Karpas-422 (cell line): ENCODE results near the gene TMEM135. TPM values are rescaled to one million over a fixed set of nuclear protein-coding genes. Genes with fewer than 3 reads are reported as not detected.
"Not testable (repeated sequence)": the region's sequence is repeated elsewhere in the genome, so short reads cannot be mapped to it uniquely, and the experiment has no call there.

ENCODE experiments used
- DNase-seq: peaks from one replicate; pipeline ENCODE4 v3.0.0-alpha.2; 2015
- H2AFZ ChIP-seq: fragments of 200-600 bp; sonication (generic); 2 replicates; pipeline ENCODE4 v1.6.1; 2014; ENCODE audit warnings: antibody characterized with exemption, low read length, mixed read lengths
- H3K27ac ChIP-seq: fragments of 200-600 bp; sonication (generic); 2 replicates; pipeline ENCODE4 v1.5.1; 2014; ENCODE audit warnings: mild to moderate bottlenecking, low read length, moderate library complexity
- H3K27me3 ChIP-seq: fragments of 200-600 bp; sonication (generic); 2 replicates; pipeline ENCODE4 v1.6.1; 2014; ENCODE audit warnings: low read length, mixed read lengths
- H3K36me3 ChIP-seq: fragments of 200-600 bp; sonication (generic); 2 replicates; pipeline ENCODE4 v1.6.1; 2014; ENCODE audit warnings: low read length, mixed read lengths; ENCODE audit not compliant: insufficient read depth
- H3K4me1 ChIP-seq: fragments of 200-600 bp; sonication (generic); 2 replicates; pipeline ENCODE4 v1.6.1; 2014; ENCODE audit warnings: mild to moderate bottlenecking, low read length, mixed read lengths
- H3K4me2 ChIP-seq: fragments of 200-600 bp; sonication (generic); 2 replicates; pipeline ENCODE4 v1.6.1; 2014; ENCODE audit warnings: low read length, low read depth, mild to moderate bottlenecking; ENCODE audit not compliant: poor library complexity, severe bottlenecking
- H3K4me3 ChIP-seq: fragments of 200-600 bp; sonication (generic); 2 replicates; pipeline ENCODE4 v1.5.1; 2014; ENCODE audit warnings: mild to moderate bottlenecking, antibody characterized with exemption, low read length, mixed read lengths
- H3K79me2 ChIP-seq: fragments of 200-600 bp; sonication (generic); 2 replicates; pipeline ENCODE4 v1.6.1; 2014; ENCODE audit warnings: mild to moderate bottlenecking, low read length, mixed read lengths
- H3K9ac ChIP-seq: fragments of 200-600 bp; sonication (generic); 2 replicates; pipeline ENCODE4 v1.6.0; 2014; ENCODE audit warnings: low read length
- H3K9me2 ChIP-seq: fragments of 200-600 bp; sonication (generic), shearing (Covaris generic); replicated peaks from 2 replicates; pipeline ENCODE4 v1.6.0; 2014; ENCODE audit warnings: mild to moderate bottlenecking, low read length, moderate library complexity; ENCODE audit not compliant: insufficient read depth
- H3K9me3 ChIP-seq: fragments of 300-700, 200-600 bp; sonication (generic); 2 replicates; pipeline ENCODE4 v1.6.1; 2014; ENCODE audit warnings: low read length, mixed read lengths
- H4K20me1 ChIP-seq: fragments of 200-600 bp; sonication (generic); 2 replicates; pipeline ENCODE4 v1.6.1; 2014; ENCODE audit warnings: mild to moderate bottlenecking, antibody characterized with exemption, low read length, low read depth; ENCODE audit not compliant: insufficient read depth
- total RNA-seq: library from RNA; depleted of rRNA; stranded (reverse); fragments of >200 nt; shearing (Covaris generic); gene quantifications from 2 replicates; pipeline ENCODE4 v1.2.3, GENCODE V29; 2014; ENCODE audit warnings: low replicate concordance

Gene TMEM135
- total RNA-seq, 1 experiment from 2014 or later = 228 TPM

- Histone ChIP-seq H3K4me3 (no peak overlapping the region), H3K4me1 (peaks cover 11% of the 10 kb centered on the region), H3K27ac (no peak overlapping the region), H4K20me1 (no peaks in the 10 kb centered on the region), H3K36me3 (0 out of 2 replicates have a peak, but pooled peaks cover 5% of the 10 kb centered on the region), H3K9me3 (no peaks in the 10 kb centered on the region), H2AFZ (no peak overlapping the region), H3K27me3 (no peaks in the 10 kb centered on the region), H3K9ac (no peak overlapping the region), H3K79me2 (peaks cover 50% of the 10 kb centered on the region), H3K9me2 (no peaks in the 10 kb centered on the region), H3K4me2 (no peak overlapping the region)
- peak; percentile 60 for DNase-seq
These were observed 243.8 kb downstream of the TMEM135 start for GRCh38 chr11:87281496-87281895.

DNA sequence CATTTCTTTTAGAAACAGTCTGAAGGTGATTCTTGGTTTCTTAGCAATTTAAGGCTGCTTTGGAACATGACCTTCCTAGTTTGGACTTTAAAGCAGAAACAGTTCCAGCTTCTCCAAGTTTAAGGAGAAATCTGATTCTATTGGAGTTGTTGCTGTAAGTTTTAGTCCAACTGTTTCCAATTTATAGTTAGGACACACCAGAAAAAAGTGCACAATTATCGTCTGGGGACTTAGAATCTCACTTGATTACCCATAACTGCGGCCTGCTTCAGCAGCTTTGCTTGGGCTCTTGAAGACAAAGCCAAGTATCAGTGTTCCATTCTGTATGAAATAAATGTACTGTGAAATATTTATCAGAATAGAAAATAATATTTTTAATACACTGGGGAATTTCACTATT lies 246.6 kb downstream of the TMEM135 start:
- H3K27ac ChIP-seq = 0 out of 2 replicates have a peak overlapping the region, but pooled peaks have one; percentile 3

GRCh38 chr11:87285674-87286073 lies 247.9 kb downstream of the TMEM135 start:
- H3K9me3 ChIP-seq, H3K4me1 ChIP-seq, H3K9ac ChIP-seq, H3K4me2 ChIP-seq, H3K27me3 ChIP-seq, H4K20me1 ChIP-seq, H3K4me3 ChIP-seq, H2AFZ ChIP-seq, DNase-seq, H3K9me2 ChIP-seq, H3K36me3 ChIP-seq, H3K27ac ChIP-seq: not testable (repeated sequence)
- peaks cover 33% of the 10 kb centered on the region for H3K79me2 ChIP-seq

More for the DNA sequence above, 246.6 kb downstream of the TMEM135 start:
- H3K4me2 ChIP-seq = no peak overlapping the region
- no peak overlapping the region for H3K4me3 ChIP-seq
- H3K9ac ChIP-seq = no peak overlapping the region
- H3K27me3 ChIP-seq = no peaks in the 10 kb centered on the region
- no peak for DNase-seq
- H2AFZ ChIP-seq = no peak overlapping the region
- H3K9me3 ChIP-seq = no peaks in the 10 kb centered on the region
- no peaks in the 10 kb centered on the region for H3K9me2 ChIP-seq
- peaks cover 4% of the 10 kb centered on the region for H3K4me1 ChIP-seq
- H3K36me3 ChIP-seq = 0 out of 2 replicates have a peak, but pooled peaks cover 5% of the 10 kb centered on the region
- peaks cover 42% of the 10 kb centered on the region for H3K79me2 ChIP-seq
- H4K20me1 ChIP-seq = no peaks in the 10 kb centered on the region

DNA sequence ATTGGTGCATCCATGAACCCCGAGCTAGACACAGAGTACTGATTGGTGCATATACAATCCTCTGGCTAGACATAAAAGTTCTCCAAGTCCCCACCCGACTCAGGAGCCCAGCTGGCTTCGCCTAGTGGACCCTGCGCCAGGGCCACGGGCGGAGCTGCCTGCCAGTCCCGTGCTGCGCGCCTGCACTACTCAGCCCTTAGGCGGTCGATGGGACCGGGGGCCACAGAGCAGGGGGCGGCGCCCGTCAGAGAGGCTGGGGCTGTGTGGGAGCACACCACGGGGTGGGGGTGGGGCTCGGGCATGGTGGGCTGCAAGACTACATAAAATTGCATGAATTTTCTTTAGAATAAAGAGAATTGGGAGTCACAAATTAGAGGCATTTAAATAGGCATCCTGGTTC lies 248.6 kb downstream of the TMEM135 start:
- H3K4me3 ChIP-seq = no peak overlapping the region
- H3K27ac ChIP-seq = peak overlapping the region; percentile 25; the same call in 1 of the 2 replicates
- no peak for DNase-seq
- H3K79me2 ChIP-seq = peaks cover 31% of the 10 kb centered on the region
- no peaks in the 10 kb centered on the region for H3K9me2 ChIP-seq
- H3K27me3 ChIP-seq = no peaks in the 10 kb centered on the region
- peaks cover 14% of the 10 kb centered on the region for H3K4me1 ChIP-seq
- no peaks in the 10 kb centered on the region for H4K20me1 ChIP-seq
- no peak overlapping the region for H3K9ac ChIP-seq
- H3K9me3 ChIP-seq = no peaks in the 10 kb centered on the region
- 0 out of 2 replicates have a peak, but pooled peaks cover 5% of the 10 kb centered on the region for H3K36me3 ChIP-seq
- no peak overlapping the region for H2AFZ ChIP-seq
- no peak overlapping the region for H3K4me2 ChIP-seq

DNA sequence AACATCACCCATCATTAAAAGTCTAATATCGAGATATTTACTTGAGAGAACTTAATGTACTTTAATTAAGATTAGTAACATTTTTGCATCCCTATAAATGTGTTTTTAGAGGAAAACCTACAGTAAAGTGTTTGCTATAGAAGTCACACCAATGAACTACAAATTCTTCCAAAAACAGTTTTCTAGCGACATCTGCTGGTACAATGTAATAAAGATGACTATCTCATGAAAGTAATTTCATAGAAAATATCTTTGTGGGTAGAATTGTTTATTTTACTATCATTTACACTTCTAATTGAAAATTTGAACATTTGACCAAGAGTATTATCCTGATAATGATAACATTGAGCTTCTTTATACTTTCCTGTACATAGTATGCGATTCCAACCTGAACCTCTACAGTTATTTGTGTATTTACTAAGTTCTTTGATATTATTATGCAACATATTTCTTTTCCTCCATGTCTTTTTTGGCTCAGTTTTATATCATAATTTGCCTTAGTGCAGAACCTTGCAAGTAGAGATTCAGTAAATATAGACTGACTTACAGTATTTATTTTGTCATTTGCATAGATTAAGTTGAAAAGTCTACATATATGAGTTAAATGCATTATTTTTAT lies 252.7 kb downstream of the TMEM135 start:
- H3K27me3 ChIP-seq = no peaks in the 10 kb centered on the region
- DNase-seq = peak; percentile 97
- no peaks in the 10 kb centered on the region for H4K20me1 ChIP-seq
- H3K9me2 ChIP-seq = no peaks in the 10 kb centered on the region
- no peaks in the 10 kb centered on the region for H3K36me3 ChIP-seq
- no peak overlapping the region for H2AFZ ChIP-seq
- H3K79me2 ChIP-seq = peaks cover 23% of the 10 kb centered on the region
- H3K4me1 ChIP-seq = peaks cover 53% of the 10 kb centered on the region
- peak overlapping the region; percentile 22 for H3K9ac ChIP-seq
- H3K4me3 ChIP-seq = no peak overlapping the region; the same call in 1 of the 2 replicates
- H3K4me2 ChIP-seq = peak overlapping the region; percentile 44
- peak overlapping the region; percentile 96 for H3K27ac ChIP-seq
- no peaks in the 10 kb centered on the region for H3K9me3 ChIP-seq

DNA sequence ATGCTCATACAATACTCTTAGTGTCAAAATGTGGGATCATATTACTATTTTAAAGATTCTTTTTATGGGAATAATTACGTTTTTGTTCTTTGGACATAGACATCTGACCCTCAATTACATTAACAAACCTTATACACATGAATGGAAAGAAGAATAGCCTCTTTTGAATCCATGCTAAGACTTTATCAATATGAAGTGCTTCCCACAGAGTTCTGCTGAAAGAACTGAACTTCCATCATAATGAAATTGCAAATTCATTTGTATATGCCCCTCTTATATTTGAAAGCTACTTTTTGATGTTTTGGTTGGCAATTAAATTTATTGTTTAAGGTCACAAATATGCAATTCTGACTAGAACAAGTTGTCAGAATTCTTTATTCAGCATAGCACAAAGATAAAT lies 254.9 kb downstream of the TMEM135 start:
- Histone ChIP-seq H3K4me1 (peaks cover 75% of the 10 kb centered on the region), H3K9ac (no peak overlapping the region), H2AFZ (no peak overlapping the region), H3K27ac (peak overlapping the region; percentile 96), H3K4me2 (no peak overlapping the region), H3K36me3 (peaks cover 9% of the 10 kb centered on the region), H4K20me1 (no peaks in the 10 kb centered on the region), H3K27me3 (no peaks in the 10 kb centered on the region), H3K9me2 (no peaks in the 10 kb centered on the region), H3K9me3 (no peaks in the 10 kb centered on the region), H3K79me2 (peaks cover 41% of the 10 kb centered on the region), H3K4me3 (no peak overlapping the region)
- DNase-seq = no peak

DNA sequence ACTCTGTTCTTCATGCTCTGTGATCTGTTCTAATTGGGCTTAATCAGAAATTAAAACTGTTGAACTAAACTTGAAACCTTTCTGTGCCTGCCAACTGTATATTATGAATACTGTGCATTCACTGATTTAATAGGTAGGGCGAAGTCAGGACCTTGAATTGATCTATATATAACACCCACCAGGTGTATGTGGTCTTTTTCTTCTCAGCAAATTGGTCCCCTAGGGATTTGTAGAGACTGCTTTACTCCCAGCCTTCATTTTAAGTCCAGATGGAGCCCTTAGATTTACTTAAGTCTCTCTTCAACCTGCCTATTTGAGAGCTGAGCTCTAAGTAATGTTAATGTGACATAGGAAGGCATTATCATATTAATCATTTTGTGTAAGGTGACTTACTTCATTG lies 257.5 kb downstream of the TMEM135 start:
- Histone ChIP-seq H3K36me3 (peaks cover 17% of the 10 kb centered on the region), H3K9me3 (peaks cover 6% of the 10 kb centered on the region; the same call in 1 of the 2 replicates), H3K4me2 (peak overlapping the region; percentile 82), H3K27me3 (no peaks in the 10 kb centered on the region), H3K27ac (peak overlapping the region; percentile 96), H3K79me2 (peaks cover 57% of the 10 kb centered on the region), H3K9me2 (no peaks in the 10 kb centered on the region), H3K4me1 (peaks cover 96% of the 10 kb centered on the region), H4K20me1 (no peaks in the 10 kb centered on the region), H2AFZ (no peak overlapping the region), H3K9ac (peak overlapping the region; percentile 69), H3K4me3 (peak overlapping the region; percentile 54)
- peak; percentile 100 for DNase-seq

DNA sequence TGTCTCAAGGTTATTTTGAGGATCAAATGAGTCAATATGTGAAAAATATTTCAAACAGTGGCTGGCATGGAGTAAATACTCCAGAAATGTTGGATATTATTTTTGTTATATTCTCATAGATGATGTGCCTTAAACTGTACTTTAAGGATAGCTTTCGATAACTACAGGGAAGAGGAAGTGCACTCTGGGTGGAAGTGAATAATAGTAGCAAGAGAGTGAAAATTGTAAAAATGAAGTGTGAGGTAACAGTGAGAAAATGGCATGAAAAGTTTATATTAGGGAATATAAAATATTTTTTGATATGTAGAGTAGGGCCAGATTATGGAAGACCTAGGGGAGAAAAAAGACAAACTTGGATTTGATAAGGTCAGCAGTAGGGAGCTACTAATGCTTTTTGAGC lies 258.9 kb downstream of the TMEM135 start:
- H3K4me1 ChIP-seq = peaks cover 97% of the 10 kb centered on the region
- peaks cover 63% of the 10 kb centered on the region for H3K79me2 ChIP-seq
- H3K36me3 ChIP-seq = peaks cover 26% of the 10 kb centered on the region
- peak overlapping the region; percentile 54 for H3K4me3 ChIP-seq
- no peak overlapping the region for H2AFZ ChIP-seq
- DNase-seq = peak; percentile 69
- H3K9me2 ChIP-seq = no peaks in the 10 kb centered on the region
- peaks cover 6% of the 10 kb centered on the region; the same call in 1 of the 2 replicates for H3K9me3 ChIP-seq
- H3K4me2 ChIP-seq = peak overlapping the region; percentile 82
- no peaks in the 10 kb centered on the region for H4K20me1 ChIP-seq
- no peaks in the 10 kb centered on the region for H3K27me3 ChIP-seq
- peak overlapping the region; percentile 96 for H3K27ac ChIP-seq
- H3K9ac ChIP-seq = peak overlapping the region; percentile 69
